Endothelial cell (in vitro differentiated cells): ENCODE data around the gene RFESD. TPM values are rescaled to one million over a fixed set of nuclear protein-coding genes. Genes with fewer than 3 reads are reported as not detected.
"Not testable (repeated sequence)": the region's sequence is repeated elsewhere in the genome, so short reads cannot be mapped to it uniquely, and the experiment has no call there.

Experiments used
- DNase-seq: peaks from one replicate; pipeline ENCODE4 v3.0.0; 2021; ENCODE audit warnings: low spot score
- H3K27ac Mint-ChIP-seq: one replicate; pipeline ENCODE4 v1.8.0; 2021; ENCODE audit warnings: mixed read lengths, inconsistent platforms; ENCODE audit not compliant: unreplicated experiment
- H3K27me3 Mint-ChIP-seq: one replicate; pipeline ENCODE4 v1.8.0; 2021; ENCODE audit warnings: mild to moderate bottlenecking, moderate library complexity, mixed read lengths, inconsistent platforms; ENCODE audit not compliant: unreplicated experiment
- H3K36me3 Mint-ChIP-seq: one replicate; pipeline ENCODE4 v1.8.0; 2021; ENCODE audit warnings: mild to moderate bottlenecking, low read depth, mixed read lengths, inconsistent platforms; ENCODE audit not compliant: unreplicated experiment
- H3K4me1 Mint-ChIP-seq: one replicate; pipeline ENCODE4 v1.8.0; 2021; ENCODE audit warnings: mild to moderate bottlenecking, mixed read lengths, inconsistent platforms; ENCODE audit not compliant: unreplicated experiment
- H3K4me3 Mint-ChIP-seq: one replicate; pipeline ENCODE4 v1.8.0; 2021; ENCODE audit warnings: mild to moderate bottlenecking, mixed read lengths, inconsistent platforms; ENCODE audit not compliant: unreplicated experiment
- H3K9me3 Mint-ChIP-seq: one replicate; pipeline ENCODE4 v1.8.0; 2021; ENCODE audit warnings: mixed read lengths, inconsistent platforms; ENCODE audit not compliant: unreplicated experiment
- CTCF ChIP-seq: fragments of 200-600 bp; sonication (generic); IDR thresholded peaks from one replicate; pipeline ENCODE4 v1.5.0; 2021; ENCODE audit warnings: antibody characterized with exemption; ENCODE audit not compliant: unreplicated experiment
- total RNA-seq: library from RNA; stranded (reverse); fragmentation: NEBNext Ultra II Directional; extraction: Animal tissue kit (Norgen Biotek cat#: 25700); gene quantifications from one replicate; pipeline ENCODE4 v1.2.1, GENCODE V29; 2021; ENCODE audit not compliant: unreplicated experiment

The RFESD gene
- total RNA-seq, 1 donor from 2014 or later, result 0.97 TPM

- H3K27ac Mint-ChIP-seq, result no peak overlapping the region
- no peak for DNase-seq
Observed at GRCh38 chr5:95631255-95631958, 15.2 kb upstream of the RFESD start.

GRCh38 chr5:95631991-95632675 lies 14.4 kb upstream of the RFESD start:
- no peaks in the 10 kb centered on the region for H3K36me3 Mint-ChIP-seq
- no peak for TF ChIP-seq CTCF
- no peak overlapping the region for H3K4me3 Mint-ChIP-seq
- no peak overlapping the region for H3K27ac Mint-ChIP-seq
- DNase-seq, result no peak
- H3K27me3 Mint-ChIP-seq, result peaks cover 3% of the 10 kb centered on the region
- H3K4me1 Mint-ChIP-seq, result peaks cover 3% of the 10 kb centered on the region
- H3K9me3 Mint-ChIP-seq, result no peaks in the 10 kb centered on the region

More at GRCh38 chr5:95631255-95631958, 15.2 kb upstream of the RFESD start:
- Mint-ChIP-seq H3K27me3 (peaks cover 3% of the 10 kb centered on the region), H3K9me3 (no peaks in the 10 kb centered on the region), H3K36me3 (no peaks in the 10 kb centered on the region), H3K4me1 (peaks cover 3% of the 10 kb centered on the region), H3K4me3 (no peak overlapping the region)
- no peak for TF ChIP-seq CTCF

GRCh38 chr5:95632942-95633341 lies 13.6 kb upstream of the RFESD start:
- not testable (repeated sequence) for H3K27me3 Mint-ChIP-seq, H3K9me3 Mint-ChIP-seq, H3K27ac Mint-ChIP-seq, DNase-seq, H3K36me3 Mint-ChIP-seq, H3K4me1 Mint-ChIP-seq, H3K4me3 Mint-ChIP-seq

GRCh38 chr5:95633671-95634070 lies 12.9 kb upstream of the RFESD start:
- no peaks in the 10 kb centered on the region for H3K36me3 Mint-ChIP-seq

GRCh38 chr5:95634081-95634480 lies 12.5 kb upstream of the RFESD start:
- H3K4me1 Mint-ChIP-seq, result peaks cover 3% of the 10 kb centered on the region
- peaks cover 4% of the 10 kb centered on the region for H3K27me3 Mint-ChIP-seq
- TF ChIP-seq CTCF, result no peak
- H3K4me3 Mint-ChIP-seq, result no peak overlapping the region
- DNase-seq, result no peak
- no peaks in the 10 kb centered on the region for H3K36me3 Mint-ChIP-seq
- H3K27ac Mint-ChIP-seq, result no peak overlapping the region
- no peaks in the 10 kb centered on the region for H3K9me3 Mint-ChIP-seq

More at GRCh38 chr5:95633671-95634070, 12.9 kb upstream of the RFESD start:
- Mint-ChIP-seq H3K27me3 (peaks cover 4% of the 10 kb centered on the region), H3K4me3 (no peak overlapping the region), H3K27ac (no peak overlapping the region), H3K4me1 (peaks cover 3% of the 10 kb centered on the region), H3K9me3 (no peaks in the 10 kb centered on the region)
- no peak for DNase-seq
- no peak for TF ChIP-seq CTCF
